Colon (tissue), 2 donors: ENCODE results near the gene KRTAP16-1.
"Not testable (repeated sequence)": the region's sequence is repeated elsewhere in the genome, so short reads cannot be mapped to it uniquely, and the experiment has no call there.

Experiments
- FAIRE-seq: peaks from 2 replicates; lab custom pipeline; 2012; peaks lifted over from hg19 to GRCh38; lab: Jason Lieb, UNC
- donor health status: control.
- donor health status: control.

Gene KRTAP16-1

GRCh38 chr17:41308918-41309359 is at the start of gene KRTAP16-1:
Gene KRTAP16-1 (minus strand): TSS chr17:41309309. CDS start chr17:41309253, 56 bp downstream.
- no peak for FAIRE-seq

- no peak for FAIRE-seq
Observed at GRCh38 chr17:41354536-41354935, 45.4 kb upstream of the KRTAP16-1 start.

- no peak for FAIRE-seq
Observed at GRCh38 chr17:41352597-41353366, 43.7 kb upstream of the KRTAP16-1 start.

- FAIRE-seq = no peak
Observed at GRCh38 chr17:41351177-41351576, 42.1 kb upstream of the KRTAP16-1 start.

- FAIRE-seq = not testable (repeated sequence)
Observed at GRCh38 chr17:41350381-41350878, 41.3 kb upstream of the KRTAP16-1 start, which contains the start of gene KRT33A. Gene KRT33A (minus strand): TSS chr17:41350828. CDS start chr17:41350767, 61 bp downstream.

- no peak for FAIRE-seq
Observed at GRCh38 chr17:41347869-41348760, 39.0 kb upstream of the KRTAP16-1 start.

GRCh38 chr17:41346421-41346820 is 37.3 kb upstream of the KRTAP16-1 start:
- FAIRE-seq = not testable (repeated sequence)

GRCh38 chr17:41345992-41346391 is 36.9 kb upstream of the KRTAP16-1 start:
- FAIRE-seq = no peak

GRCh38 chr17:41343029-41343428 is 33.9 kb upstream of the KRTAP16-1 start:
- no peak for FAIRE-seq

- FAIRE-seq = no peak
Observed at GRCh38 chr17:41340934-41341861, 32.1 kb upstream of the KRTAP16-1 start.

GRCh38 chr17:41340494-41340893 is 31.4 kb upstream of the KRTAP16-1 start:
- no peak for FAIRE-seq

GRCh38 chr17:41339571-41340172 is 30.6 kb upstream of the KRTAP16-1 start:
- FAIRE-seq = no peak

GRCh38 chr17:41338961-41339485 is 29.9 kb upstream of the KRTAP16-1 start:
- FAIRE-seq = no peak

- FAIRE-seq = no peak
Observed at GRCh38 chr17:41335747-41336146, 26.6 kb upstream of the KRTAP16-1 start.

- no peak for FAIRE-seq
Observed at GRCh38 chr17:41334385-41335305, 25.5 kb upstream of the KRTAP16-1 start.

GRCh38 chr17:41333836-41334235 is 24.7 kb upstream of the KRTAP16-1 start:
- no peak for FAIRE-seq

- no peak for FAIRE-seq
Observed at GRCh38 chr17:41333098-41333497, 24.0 kb upstream of the KRTAP16-1 start.

GRCh38 chr17:41332239-41332638 is 23.1 kb upstream of the KRTAP16-1 start:
- no peak for FAIRE-seq

- no peak for FAIRE-seq
Observed at GRCh38 chr17:41331606-41332005, 22.5 kb upstream of the KRTAP16-1 start.
